Brain microvascular endothelial cell (primary cell): Measurements from ENCODE around the gene RHOJ.

ENCODE experiments used
- DNase-seq: peaks from one replicate; pipeline ENCODE4 v3.0.0-alpha.2; 2020
- H3K27ac ChIP-seq: fragments of 250-450 bp; sonication (Bioruptor Pico); 2 replicates; pipeline ENCODE4 v1.5.1; 2020; ENCODE audit warnings: mild to moderate bottlenecking, moderate library complexity
- H3K27me3 ChIP-seq: fragments of 250-450 bp; sonication (Bioruptor Pico); replicated peaks from 2 replicates; pipeline ENCODE4 v1.5.1; 2020; ENCODE audit warnings: mild to moderate bottlenecking
- H3K36me3 ChIP-seq: fragments of 250-450 bp; sonication (Bioruptor Pico); replicated peaks from 2 replicates; pipeline ENCODE4 v1.5.1; 2020; ENCODE audit warnings: mild to moderate bottlenecking
- H3K4me3 ChIP-seq: 2 replicates; pipeline ENCODE4 v1.5.1; 2011; ENCODE audit warnings: low read depth, mild to moderate bottlenecking, control low read depth, low read length, moderate library complexity
- CTCF ChIP-seq: IDR thresholded peaks from 2 replicates; pipeline ENCODE4 v1.5.1; 2011; ENCODE audit warnings: low read depth, mild to moderate bottlenecking, moderate library complexity, low read length, control low read depth, inconsistent platforms; ENCODE audit errors: missing control alignments
- in situ Hi-C: cut with HindIII; loops from 2 replicates; pipeline ENCODE4 v1.10.0; 2017; ENCODE audit warnings: low sequenced_read_pairs, low pct_ligation_motif_present

Gene RHOJ

DNA sequence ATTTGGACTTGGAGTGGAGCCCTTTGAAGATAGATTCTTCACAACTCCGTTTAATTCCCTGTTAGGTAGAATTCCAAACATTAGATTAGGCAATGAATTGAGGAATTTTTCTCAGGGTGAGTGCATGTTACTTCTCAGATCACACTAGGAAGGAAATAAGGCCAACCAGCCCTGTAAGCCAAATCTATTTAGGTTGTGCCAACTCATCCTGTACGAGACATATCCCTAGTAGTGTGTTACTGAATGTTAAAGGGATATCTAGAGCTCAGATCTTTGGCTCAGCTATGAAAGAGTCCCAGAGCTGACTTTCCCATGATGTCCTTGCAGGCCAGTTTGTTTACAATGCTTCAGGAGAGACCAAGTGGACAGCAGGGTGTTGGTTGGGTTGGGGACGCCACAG is 68.9 kb downstream of the RHOJ start:
- no peaks in the 10 kb centered on the region for H3K27me3 ChIP-seq
- H3K4me3 ChIP-seq, result no peak overlapping the region
- TF ChIP-seq CTCF, result no peak
- no peak overlapping the region for H3K27ac ChIP-seq
- no peaks in the 10 kb centered on the region for H3K36me3 ChIP-seq
- DNase-seq, result no peak
- in situ Hi-C loops, result no loop called here

- no peak overlapping the region for H3K4me3 ChIP-seq
- no peak overlapping the region for H3K27ac ChIP-seq
- H3K36me3 ChIP-seq, result no peaks in the 10 kb centered on the region
- H3K27me3 ChIP-seq, result no peaks in the 10 kb centered on the region
- no peak for TF ChIP-seq CTCF
- in situ Hi-C loops, result no loop called here
- no peak for DNase-seq
Observed at GRCh38 chr14:63273717-63274655, 69.7 kb downstream of the RHOJ start.

- in situ Hi-C loops, result no loop called here
- Histone ChIP-seq H3K4me3 (no peak overlapping the region), H3K36me3 (no peaks in the 10 kb centered on the region), H3K27me3 (no peaks in the 10 kb centered on the region), H3K27ac (no peak overlapping the region)
- TF ChIP-seq CTCF, result no peak
- DNase-seq, result no peak
Observed at GRCh38 chr14:63275611-63276010, 71.4 kb downstream of the RHOJ start.

DNA sequence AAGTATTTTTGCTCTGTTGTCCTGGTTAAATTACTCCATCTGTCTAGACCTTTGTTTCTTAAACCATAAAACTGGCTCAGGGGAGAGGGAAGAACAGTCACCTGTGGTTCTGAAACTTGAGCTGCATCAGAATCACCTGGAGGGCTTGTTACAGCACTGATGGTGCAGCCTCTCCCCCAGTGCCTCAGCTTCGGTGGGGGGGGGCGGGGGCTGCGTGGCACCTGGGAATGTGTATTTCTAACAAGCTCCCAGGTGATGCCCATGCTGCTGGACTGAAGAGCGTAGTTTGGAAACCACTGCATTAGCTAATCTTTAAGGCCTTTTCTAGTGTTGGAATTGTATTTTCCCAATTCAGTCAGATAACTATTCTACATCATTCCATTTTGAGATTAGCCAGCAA is 71.8 kb downstream of the RHOJ start:
- Histone ChIP-seq H3K27me3 (no peaks in the 10 kb centered on the region), H3K27ac (no peak overlapping the region), H3K36me3 (no peaks in the 10 kb centered on the region), H3K4me3 (no peak overlapping the region)
- no peak for TF ChIP-seq CTCF
- in situ Hi-C loops, result no loop called here
- DNase-seq, result no peak

DNA sequence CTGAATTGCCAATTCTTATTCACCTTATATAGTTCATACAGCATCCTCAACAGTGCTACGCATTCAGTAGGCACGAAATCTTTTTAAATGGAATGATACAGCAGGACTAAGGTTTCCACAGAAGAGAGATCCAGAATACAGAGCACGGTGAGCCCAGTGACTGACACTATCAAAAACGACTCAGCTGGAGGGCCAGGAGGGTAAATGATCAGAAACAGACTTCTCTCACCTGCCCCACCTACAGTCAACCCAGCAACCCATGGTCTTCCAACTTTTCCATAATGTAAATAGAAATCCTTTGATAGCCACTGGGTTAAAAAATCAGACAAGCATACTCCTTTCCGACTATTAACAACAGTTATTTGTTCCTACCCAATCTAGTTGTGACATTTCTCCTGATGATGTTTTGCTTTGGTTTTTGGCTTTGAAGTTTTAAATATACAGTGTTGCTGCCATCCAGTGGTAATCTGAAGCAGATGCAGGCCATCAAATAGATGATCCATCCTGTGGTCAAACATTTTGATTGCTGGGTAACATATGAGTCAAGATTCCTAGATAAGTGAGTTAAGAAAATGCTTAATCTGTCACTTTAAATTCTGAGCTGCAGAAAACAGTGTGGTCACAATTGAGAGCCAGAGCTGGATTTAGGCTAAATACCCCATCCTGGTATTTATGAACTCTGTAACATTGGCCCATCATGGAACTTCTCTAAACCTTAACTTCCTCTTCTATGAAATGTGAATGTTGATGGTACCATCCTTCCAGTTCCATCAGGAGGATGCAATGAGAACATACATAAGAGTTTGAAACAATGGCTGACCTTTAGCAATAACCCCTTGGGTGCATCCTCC is 72.5 kb downstream of the RHOJ start:
- Histone ChIP-seq H3K36me3 (no peaks in the 10 kb centered on the region), H3K4me3 (no peak overlapping the region), H3K27me3 (no peaks in the 10 kb centered on the region), H3K27ac (no peak overlapping the region)
- DNase-seq, result peak; percentile 49
- in situ Hi-C loops, result no loop called here
- TF ChIP-seq CTCF, result peak; percentile 73
